Activated T-helper 9 cell treated with anti-CD3 and anti-CD28 coated beads, Interleukin-2, amount 50 U/mL, for 16 hours (primary cell): ENCODE results near the gene PTPN2.
"Not testable (repeated sequence)": the region's sequence is repeated elsewhere in the genome, so short reads cannot be mapped to it uniquely, and the experiment has no call there.

ENCODE experiments used
- DNase-seq: peaks from one replicate; pipeline ENCODE4 v3.0.0-alpha.2; 2020; ENCODE audit warnings: low read depth

PTPN2 gene

DNA sequence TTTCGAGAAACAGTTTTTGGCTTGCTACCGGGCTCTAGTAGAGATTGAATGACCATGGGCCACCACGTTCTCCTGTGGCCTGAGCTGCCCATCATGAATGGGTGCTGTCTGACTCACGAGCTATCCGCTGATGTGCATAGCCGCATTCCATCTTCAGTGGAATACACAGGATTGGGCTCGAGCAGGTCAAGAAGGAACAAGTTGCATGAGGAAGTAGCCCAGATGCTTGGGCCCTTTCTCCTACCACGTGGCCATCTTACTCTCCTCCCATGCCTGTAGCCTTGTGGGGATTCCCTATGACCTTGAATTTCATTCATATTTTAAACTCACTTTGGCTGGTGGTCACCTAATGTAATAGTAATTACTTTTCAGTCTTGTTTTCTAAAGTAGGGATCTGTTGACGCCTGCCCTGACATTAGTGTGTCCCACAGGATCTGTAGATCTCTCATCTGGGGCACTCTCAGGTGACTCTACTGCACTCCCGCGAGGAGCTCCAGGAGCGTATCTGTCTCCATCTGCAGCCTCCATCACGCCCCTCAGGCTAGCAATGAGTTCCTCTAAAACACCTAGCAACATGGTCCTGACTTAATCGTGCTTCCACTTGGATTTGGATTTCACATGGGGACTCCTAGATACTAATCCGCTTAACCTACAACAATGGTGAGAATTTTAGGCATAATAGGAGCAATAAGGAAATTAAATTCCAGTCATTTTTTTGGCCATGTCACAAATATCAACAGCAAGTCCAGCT, 113.4 kb downstream of the PTPN2 start:
- no peak for DNase-seq

DNA sequence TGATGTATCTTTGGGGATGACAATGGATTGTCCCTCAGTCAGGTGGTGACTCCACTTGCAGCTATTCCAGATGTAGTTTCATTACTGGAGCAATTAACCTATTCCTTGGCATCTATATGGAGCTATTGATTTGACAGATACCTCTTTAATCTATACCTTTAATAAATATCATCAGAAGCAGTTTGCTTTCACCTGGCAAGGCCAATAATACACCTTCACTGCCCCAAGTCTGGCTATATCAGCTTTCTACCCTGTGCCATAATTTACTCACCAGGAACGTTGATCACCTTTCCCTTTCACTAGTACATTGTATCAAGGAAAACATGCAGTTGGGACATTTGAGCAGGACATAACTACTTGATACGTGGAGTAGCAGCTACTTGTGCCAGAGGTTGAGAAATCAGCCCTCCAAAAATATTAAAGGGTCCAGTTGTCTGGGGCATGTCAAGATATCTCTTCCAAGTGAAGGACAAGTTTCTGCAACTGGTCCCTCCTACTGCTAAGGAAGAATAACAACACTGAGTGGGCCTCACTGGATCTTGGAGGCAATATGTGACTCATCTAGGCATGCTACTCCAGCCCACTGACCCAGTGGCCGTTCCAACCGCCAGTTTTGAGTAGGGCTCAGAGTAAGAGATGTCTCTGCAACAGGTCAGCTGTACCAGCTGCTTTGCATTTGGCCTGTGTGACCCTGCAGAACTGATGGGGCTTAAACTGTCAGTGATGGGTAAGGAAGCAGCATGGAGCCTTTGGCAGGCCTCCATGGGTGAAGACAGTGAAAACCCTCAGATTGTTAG, 114.2 kb downstream of the PTPN2 start:
- DNase-seq = no peak

DNA sequence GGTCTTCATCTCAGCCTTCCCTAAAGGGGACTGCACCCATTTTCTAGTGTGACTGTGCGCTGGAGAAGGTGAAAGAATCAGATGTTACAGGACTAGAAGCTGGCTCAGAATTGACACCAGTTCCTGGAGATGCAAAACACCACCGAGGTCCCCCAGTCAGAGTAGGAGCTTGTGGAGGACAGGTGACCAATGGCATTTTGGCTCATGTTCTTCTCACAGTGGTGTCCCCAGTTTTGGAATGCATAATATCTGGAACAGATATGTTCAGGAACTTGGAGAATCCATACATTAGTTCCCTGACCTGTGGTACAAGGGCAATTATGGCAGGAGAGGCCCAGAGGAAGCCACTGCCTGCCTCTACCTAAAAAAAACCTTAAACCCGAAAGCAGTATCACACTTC, 114.9 kb downstream of the PTPN2 start:
- no peak for DNase-seq

DNA sequence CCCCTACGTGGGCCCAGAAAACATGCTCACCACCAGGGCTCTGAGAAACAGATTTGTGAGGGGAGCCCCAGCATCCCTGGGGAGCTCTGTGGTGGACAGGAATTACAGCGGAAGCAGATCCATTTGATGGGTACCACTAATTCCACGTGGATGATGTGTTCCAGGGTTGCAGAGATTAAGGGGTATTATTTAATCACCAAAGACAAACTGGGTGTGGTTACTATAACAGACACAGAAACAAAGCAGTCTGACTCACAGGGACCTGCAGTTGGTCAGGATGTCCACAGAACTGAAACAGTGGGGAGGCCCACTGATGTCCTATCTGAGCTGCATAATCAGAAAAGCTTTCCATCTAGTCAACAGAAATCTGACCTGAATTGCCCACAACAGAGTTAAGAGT, 115.4 kb downstream of the PTPN2 start:
- no peak for DNase-seq

DNA sequence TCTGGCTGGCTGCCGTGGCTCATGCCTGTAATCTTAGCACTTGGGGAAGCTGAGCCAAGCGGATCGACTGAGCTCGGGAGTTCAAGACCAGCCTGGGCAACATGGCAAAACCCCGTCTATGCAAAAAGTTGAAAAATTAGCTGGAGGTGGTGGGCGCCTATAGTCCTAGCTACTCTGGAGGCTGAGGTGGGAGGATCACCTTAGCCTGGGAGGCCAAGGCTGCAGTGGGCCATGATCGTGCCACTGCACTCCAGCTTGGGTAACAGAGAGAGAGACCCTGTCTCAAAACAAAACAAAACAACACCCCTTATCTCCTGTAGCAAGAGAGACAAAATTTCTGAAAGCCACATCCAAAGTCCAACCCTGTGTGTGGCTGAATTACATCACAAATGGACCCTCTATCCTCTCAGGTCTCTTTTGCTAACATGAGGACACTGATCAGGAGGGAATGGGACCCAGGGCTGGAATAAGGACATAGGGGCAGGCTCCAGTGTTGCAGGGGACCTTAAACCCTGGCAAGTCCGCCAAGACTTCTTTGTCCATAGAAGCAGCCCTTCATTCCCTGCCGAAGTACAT, 116.4 kb downstream of the PTPN2 start:
- DNase-seq = no peak

DNA sequence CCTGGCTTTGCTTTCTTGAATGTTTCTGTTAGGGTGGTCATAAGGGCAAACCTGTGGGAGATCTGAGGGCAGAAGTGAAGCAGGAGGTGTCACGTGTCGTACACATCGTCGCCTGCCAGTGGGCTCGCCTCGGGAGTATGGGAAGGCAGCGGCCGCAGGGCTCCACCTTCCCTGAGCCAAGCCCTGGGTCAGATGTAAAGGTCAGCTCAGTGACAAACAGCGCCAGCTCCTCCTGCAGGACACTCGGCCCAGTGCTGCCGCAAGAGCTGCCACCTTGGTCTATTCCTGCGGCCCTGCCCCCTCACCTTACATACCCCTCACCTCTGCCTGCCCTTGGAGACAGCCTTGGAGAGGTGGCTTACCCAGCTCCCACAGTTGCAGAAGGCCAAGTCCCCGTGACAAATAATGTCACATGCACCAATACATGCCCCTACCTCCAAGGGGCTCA, 117.0 kb downstream of the PTPN2 start:
- DNase-seq = no peak

DNA sequence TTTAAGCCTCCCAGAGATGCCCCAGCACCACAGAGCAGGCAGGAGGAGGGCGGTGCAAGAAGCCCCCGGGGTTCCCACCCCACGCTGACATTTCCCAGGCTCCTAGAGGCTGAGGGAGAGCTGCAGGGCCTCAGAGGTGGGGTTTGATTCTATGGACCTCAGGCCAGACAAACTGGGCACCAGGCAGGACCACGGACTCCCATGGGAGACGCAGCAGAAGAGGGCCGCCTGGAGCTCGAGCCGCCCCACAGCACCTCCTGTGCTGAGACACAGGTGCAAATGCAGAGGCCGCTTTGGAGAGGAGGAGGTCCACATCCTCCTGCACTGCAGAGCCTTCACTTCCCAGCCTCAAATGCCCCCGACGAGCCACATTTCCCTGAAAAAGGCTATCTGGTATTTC, 118.5 kb downstream of the PTPN2 start:
- no peak for DNase-seq

DNA sequence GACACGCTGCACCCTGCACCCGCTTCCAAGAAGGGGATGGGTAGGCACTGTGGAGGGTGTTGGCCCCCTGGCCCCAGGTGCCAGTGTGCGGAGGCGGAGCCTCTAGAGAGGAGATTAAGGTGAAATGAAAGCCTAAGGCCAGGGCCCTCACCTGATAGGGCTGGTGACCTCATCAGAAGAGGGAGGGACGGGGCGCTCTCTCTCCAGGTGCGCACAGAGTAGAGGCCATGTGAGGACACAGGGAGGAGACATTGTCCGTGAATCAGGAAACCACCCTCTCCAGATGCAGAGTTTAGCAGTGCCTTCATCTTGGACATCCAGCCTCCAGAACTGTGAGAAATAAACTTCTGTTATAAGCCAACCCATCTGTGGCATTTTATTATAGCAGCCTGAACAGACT, 118.9 kb downstream of the PTPN2 start:
- no peak for DNase-seq

DNA sequence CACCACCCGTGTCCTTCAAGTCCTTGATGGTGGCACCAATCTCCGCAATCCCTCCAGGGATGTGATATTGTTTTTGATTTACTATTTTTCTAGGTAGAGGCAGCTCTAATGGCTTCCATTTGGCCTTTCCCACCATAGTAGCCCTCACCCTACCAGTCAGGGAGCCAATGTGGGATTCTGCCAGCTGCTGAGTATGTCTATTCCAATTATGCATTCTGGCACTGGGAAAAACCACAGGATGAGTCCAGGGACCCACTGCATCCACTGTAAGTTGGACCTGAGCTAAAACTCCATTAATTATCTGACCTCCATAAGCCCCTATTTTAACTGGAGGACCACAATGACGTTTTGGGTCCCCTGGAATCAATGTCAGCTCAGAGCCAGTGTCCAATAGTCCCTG, 125.5 kb downstream of the PTPN2 start:
- not testable (repeated sequence) for DNase-seq

DNA sequence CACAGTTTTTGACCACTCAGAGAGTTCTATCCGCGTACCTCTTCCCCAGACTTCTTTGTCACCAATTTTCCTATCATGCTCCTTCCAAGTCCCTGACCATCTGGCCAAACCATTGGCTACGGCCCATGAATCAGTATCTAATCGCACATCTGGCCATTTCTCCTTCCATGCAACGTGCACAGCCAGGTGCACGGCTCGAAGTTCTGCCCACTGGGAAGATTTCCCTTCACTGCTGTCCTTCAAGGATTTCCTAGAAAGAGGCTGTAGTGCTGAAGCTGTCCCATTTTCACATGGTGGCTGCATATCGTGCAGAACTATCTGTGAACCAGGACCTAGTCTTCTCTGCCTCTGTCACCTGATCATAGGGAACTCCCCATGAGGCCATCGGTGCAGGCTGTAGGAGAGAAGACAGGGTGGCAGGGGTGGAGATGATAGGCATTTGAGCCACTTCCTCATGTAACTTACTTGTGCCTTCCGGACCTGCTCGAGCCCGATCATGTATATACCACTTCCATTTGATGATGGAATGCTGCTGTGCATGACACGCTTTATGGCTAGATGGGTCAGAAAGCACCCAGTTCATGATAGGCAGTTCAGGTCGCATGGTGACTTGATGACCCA, 127.3 kb downstream of the PTPN2 start:
- DNase-seq = not testable (repeated sequence)

DNA sequence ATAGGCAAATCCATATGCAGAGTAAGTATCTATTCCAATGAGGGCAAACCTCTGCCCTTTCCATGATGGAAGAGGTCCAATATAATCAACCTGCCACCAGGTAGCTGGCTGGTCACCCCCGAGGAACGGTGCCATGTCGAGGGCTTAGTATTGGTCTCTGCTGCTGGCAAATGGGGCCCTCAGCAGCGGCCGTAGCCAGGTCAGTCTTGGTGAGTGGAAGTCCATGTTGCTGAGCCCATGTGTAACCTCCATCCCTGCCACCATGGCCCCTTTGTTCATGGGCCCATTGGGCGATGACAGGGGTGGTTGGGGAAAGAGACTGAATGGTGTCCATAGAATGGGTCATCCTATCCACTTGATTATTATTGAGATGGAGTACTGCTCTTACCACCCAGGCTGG, 128.4 kb downstream of the PTPN2 start:
- DNase-seq = not testable (repeated sequence)

DNA sequence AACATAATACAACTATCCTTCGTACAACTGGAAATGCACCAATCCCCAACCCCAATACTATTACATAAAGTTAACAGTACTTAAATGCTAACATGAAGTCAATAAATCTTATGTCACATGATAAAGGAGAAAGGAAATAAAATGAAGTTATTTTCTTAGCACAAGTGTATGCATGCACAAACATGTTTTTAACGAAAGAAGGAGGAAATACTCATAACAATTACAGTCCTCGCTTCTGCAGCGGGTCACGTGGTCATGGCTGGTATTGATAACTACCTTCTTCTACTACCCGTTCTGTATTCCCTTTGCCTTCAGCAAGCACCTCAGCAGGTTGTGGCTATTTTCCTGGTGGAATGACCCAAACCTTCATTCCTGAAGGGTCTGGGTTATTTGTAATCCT, 129.5 kb downstream of the PTPN2 start:
- DNase-seq = no peak

DNA sequence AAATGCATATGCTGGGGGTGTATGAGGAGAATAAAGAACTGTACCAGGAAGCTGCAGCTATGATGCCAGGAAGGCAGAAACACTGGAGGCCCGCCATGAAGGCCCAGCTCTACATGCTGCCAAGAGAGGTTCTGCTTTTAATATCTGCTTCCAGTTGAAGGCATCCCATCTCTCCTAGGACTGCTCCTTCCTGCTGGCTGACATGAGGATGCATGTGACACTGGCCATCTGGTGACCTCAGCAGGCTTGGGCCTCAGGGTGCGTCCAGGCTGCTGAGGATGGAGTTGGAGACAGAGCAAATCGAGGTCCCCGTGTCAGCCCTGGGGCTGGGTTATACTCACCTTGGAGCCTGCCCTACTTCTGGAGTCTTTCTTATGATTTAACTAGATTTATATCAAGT, 132.1 kb downstream of the PTPN2 start:
- DNase-seq = no peak

DNA sequence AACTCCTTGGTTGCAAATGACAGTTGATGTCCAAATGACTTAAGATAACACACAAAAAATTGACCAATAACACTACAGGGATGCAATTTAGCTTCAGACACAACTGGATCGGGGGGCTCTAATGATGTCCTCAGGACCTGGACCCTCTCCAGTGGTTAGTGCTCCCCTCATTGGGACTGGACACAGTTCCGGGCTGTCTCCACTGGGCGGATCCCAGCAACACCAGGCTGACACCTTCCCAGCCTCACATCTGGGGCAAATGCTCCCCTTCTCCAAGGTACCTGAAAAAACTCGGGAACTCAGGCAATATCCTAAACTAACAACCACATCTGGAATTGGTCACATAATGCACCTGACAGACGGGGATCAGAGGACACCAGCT, 132.5 kb downstream of the PTPN2 start:
- DNase-seq = no peak

DNA sequence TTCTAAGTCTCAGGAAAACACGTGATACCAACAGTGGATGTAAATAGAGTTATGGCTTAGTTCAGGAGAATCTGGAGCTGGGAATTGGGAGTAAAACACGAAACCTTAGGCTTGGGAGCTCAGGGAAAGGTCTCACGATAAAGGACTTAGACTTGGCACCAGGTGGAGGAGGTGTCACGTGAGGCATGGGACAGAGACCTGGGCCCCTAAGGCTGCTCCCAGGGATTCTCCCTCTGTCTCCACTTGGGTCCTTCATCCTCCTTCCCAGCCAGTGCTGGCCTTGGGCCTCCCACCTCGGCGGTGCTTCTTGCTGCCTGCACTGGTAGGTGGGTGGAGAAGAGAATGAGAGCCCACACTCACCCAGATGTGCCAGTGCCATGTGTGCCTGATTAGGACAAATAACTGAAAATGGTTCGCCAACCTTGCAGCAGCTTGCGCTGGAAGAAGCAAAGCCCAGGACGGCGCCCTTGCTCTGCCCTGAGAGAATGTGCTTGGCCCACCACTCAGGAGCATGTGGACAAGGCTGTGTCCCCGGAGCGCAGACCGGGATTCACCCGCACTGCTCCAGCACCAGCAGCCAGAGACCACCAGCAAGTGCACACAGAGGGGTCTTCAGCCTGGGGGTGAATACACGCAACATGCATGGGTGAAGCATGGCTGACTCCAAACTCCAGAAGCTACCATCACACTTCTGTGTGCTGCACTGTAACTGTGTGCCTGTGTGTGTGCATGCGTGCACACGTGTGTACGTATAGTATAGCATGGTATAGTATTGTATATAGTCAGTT, 133.1 kb downstream of the PTPN2 start:
- DNase-seq = no peak

DNA sequence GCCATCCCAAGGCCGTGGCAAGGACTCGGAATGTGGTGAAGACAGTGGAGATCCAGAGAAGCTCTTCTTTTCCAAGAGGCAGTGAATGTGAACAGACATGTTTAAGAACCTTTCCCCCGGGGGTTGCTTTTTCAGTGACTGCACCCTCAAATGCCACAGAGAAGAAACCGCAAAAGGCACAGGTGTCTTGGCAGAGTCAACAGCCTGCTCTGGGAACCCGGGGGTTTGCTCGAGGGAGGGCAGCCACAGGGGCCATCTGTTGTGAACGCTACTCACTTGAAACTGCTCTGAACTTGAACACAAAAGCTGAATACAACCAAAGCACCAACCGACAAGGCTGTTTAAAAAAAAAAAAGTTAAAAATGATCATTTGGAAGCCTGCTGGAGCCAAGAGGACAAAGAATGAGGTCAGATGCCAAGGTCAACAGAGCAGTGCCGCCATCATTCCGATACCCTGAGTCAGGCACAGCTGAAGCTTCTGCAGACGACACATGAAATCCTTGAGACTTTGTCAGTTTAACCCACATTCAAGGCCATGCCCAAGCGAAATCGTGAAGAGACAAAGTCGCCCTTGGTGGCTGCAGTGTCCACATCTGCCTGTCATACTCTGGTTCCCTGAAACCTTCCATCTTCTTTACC, 133.8 kb downstream of the PTPN2 start:
- DNase-seq = no peak

DNA sequence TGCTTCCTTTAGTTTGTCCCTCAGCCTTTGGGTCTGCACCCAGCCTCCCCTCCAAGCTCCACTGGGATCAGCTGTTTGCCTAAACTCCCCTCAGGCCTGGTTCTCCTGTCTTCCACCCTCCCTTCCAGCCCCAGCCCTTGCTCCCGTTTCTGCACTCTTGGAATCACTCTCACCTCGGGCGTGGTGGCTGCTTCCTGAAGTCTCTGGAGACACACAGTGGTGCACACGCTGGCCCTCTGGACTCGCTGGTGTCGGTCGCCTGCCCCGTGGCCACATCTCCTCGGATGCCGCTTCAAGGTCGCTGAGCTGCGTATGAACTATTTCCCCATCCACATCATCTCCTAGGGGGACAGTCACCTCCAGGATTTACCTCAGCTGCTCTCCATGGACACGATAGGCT, 134.9 kb downstream of the PTPN2 start:
- DNase-seq = no peak

DNA sequence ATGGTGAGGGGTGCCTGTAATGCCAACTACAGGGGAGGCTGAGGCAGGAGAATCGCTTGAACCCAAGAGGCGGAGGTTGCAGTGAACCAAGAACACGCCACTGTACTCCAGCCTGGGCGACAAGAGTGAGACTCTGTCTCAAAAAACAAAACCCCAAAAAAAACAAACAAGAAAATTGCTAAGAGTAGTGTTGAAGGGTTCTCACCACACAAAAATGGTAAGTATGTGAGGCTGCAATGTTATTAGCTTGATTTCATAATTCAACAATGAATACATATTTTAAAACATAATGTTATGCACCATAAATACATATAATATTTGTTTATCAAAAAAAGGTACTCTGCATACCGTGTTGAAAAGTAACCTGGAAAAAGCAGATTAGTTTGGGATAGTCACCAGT, 135.4 kb downstream of the PTPN2 start:
- no peak for DNase-seq

DNA sequence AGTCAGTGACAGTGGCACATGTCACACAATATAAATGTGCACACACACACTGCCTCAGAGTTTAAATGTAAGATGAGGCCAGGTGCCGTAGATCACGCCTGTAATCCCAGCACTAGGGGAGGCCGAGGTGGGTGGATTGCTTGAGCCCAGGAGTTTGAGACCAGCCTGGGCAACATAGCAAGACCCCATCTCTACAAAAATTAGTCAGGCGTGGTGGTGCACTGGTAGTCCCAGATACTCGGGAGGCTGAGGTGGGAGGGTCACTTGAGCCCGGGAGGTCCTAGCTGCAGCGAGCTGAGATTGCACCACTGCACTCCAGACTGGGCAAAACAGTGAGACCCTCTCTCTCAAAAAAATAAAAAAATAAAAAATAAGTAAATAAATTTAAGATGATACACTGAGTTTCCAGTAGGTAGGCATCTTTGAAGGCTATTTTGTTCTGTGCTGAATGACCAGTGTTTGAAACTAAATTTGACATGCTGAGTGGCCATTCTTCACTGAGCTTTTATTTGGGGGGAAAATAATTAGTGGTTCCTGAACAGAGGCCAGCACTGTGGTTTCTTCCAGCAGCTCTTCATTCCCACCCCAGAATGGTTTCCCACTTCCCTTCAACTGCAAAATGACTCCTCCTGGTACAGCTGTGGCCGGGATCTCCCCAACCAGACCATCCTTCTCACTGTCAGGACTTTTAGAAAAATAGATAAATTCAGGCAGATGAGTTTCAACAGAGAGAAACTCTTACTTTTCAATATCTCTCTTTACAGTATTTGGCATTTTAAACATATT, 136.3 kb downstream of the PTPN2 start:
- no peak for DNase-seq

DNA sequence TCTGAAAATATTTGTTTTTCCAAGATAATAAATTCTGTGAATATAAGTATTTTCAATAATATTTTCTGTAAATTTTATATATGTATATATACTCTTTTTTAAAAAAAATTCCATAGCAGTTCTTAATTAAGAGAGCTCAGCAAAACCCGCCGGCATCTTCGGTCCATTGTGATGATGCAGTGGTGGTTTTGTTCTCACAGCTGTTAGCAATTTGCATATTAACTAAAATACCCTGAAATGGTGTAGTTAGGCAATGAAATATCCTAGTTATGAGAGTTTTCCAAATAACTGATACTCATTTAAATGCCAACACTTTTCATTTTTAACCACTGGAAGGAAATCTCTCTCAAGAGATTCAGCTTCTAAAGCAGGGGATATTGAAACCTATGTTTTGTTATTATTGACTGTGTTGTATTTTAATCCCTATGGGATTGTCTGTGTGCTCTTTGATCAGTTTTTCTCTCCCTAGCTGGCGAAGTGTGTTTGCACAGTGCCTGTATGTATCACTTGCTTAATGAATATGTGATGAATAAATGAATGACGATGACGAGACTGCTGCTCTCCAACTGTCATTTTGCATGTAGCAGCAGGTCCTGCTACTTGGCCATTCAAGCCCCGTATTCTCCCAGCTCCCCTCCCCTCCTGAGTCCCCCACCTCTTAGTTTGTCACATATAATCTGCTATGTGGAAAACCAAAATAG, 138.8 kb downstream of the PTPN2 start:
- DNase-seq = no peak
